AML-193 (cell line): ENCODE measurements around the gene SLC5A10.
"Not testable (repeated sequence)": the region's sequence is repeated elsewhere in the genome, so short reads cannot be mapped to it uniquely, and the experiment has no call there.

ENCODE experiments used
- DNase-seq, 2 experiments: peaks; one replicate each; lab custom pipeline; 2025; lab: John Stamatoyannopoulos, UW

Gene SLC5A10

DNA sequence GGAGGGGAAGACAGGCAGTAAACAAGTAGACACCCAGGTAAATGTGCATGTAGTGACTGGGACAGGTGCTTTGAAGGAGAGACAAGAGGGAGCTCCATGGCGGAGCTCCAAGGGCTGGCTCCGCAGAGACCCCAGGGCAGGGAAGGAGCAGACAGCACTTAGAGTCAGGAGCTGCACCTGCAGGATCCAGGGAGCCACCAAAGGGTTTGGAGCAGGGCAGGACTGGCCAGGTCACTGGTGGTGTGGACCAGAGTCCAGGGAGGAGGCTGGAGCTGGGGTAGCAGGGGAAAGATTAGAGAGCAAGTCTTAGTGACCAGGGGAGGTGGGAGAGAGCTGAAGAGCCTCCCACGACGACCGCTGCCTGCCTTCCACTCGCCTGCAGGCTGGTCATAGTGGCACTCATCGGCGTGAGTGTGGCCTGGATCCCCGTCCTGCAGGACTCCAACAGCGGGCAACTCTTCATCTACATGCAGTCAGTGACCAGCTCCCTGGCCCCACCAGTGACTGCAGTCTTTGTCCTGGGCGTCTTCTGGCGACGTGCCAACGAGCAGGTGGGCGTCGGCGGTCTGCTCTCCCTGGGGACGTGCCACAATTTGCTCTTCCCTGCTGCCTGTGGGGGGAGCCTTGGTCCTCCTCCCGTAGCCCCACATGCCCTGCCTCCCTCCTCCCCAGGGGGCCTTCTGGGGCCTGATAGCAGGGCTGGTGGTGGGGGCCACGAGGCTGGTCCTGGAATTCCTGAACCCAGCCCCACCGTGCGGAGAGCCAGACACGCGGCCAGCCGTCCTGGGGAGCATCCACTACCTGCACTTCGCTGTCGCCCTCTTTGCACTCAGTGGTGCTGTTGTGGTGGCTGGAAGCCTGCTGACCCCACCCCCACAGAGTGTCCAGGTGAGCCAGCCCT lies 67.3 kb downstream of the SLC5A10 start:
- no peak for DNase-seq

DNA sequence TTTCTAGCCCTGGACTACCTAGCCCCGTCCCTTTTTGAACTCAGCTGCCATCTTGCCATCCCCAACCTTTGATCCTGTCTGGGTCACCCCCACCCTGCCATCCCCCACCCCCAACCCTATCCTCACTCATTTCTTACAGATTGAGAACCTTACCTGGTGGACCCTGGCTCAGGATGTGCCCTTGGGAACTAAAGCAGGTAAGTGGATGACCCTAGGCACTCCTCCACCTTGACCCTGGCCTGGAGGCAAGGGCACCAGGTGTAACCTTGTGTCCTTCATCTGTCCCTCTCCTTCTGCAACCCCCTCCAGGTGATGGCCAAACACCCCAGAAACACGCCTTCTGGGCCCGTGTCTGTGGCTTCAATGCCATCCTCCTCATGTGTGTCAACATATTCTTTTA lies 68.1 kb downstream of the SLC5A10 start:
- no peak for DNase-seq

DNA sequence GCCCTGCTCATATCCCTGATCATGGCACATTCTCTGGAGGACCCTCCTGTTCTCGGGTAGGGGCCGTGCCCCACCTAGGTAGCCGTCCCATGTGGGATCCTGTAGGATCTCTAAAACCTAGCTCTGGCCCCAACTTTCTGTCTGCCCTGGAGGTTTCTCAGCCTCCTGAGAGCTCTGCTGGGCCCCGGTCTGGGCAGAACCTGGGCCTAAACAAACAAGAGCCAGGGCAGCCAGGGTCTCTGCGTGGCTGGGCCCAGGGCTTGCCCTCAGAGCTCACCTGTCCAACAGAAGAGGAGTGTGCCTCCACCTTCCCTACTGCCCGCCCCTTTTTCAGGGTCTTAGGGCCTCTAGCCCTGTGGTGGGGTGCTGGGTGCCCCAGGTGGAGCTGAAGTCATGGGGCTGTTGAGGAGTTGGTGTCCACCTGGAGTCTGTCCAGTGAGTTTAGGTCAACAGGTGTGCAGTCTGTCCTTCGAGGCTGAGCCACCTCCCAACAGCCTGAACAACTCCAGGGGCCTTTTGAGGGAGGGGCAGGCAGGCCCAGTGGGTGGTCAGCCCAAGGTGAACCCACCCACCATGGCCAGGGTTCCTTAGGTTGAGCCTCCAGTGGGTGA lies 69.2 kb downstream of the SLC5A10 start:
- not testable (repeated sequence) for DNase-seq

DNA sequence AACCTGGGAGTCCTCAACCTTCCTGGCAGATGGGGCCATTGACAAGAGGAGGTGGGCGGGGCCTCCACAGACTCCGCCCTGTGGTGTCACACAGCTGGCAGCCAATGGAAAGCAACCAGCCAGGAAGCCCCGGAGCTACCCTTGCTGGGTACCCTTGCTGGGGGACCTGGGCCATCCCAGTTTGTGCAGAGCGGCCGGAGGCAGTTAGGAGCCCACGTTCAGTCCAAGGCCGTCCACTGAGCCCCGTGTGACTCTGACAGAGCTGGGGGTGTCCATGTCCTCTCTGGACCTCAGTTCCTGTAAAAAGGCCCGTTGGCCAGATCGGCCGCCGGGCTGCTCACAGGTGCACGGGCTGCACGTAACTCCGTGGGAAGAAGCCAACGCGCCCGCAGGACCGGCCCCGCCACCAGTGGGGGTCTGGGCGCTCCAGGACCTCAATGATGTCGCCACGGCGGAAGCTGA lies 69.7 kb downstream of the SLC5A10 start:
- no peak for DNase-seq

DNA sequence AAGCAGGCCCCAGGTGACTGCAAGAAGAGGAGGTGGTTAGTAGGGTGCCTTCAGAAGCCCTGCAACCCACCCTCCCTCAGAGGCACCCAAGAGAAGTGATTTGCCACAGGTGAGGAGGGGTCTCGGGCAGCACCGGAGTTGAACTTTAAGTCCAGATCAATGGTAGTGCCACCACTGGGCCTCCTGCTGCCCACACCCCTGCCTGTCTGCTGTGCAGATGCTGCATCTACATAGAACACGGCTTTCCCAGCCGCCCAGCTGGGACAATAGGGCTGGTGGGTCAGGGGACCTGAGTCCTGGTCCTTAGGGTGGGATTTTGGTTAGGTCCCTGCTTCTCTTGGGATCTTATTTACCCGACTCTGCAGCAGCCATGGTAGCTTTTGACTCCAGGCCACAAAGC lies 70.2 kb downstream of the SLC5A10 start:
- no peak for DNase-seq

DNA sequence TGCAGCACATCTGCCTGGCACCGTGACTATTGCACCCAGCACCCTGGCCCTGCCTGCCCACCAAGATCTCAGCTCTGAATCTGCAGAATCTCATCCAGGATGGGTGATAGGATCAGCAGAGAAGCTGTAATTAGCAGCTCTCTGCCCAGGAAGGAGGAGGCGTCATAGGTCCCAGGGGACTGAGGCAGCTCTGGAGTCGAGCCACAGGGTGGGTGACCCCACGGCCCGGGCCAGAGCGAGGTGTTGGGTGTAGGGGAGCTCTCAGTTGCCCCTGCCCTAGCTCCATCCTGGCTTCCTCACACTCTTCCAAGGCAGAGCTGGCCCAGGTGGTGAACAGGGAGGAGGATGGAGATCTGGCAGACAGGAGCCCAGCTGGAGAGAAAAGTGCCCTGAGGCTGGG lies 70.8 kb downstream of the SLC5A10 start:
- no peak for DNase-seq

DNA sequence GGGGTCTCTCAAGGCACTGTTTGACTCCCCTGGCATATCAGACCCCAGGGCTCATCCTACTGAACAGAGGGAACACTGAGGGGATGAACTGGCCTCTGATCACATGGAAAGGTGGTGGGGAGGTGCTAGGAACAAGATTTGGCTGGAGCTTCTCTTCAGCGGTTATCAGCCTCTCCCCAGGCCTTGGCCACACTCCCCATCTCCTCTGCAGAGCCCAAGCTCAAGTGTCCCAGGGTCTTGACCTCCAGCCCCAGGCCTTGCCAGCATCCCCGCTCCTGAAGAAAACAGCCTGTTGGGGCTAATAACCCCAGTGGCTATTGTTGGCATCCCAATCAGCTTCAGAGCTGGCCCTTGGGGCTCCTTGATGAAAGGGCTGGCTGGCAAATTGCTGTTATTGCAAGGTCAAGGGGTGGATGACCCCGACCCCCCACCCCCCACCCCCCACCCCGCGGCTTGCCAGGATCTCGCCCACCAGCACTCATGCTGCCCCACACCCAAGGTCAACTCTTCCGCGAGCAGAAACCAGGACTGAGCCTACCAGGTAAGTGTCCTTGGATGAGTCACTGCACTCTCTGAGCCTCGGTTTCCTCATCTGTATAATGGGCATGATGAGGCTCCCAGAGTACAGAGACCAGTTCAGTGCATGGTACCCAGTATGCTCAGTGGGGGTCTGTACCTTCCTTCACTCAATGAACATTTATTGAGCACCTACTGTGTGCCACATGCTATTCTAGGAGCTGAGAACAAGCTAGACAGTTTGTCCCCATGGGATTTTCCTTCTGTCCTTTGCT lies 71.4 kb downstream of the SLC5A10 start:
- DNase-seq: no peak

DNA sequence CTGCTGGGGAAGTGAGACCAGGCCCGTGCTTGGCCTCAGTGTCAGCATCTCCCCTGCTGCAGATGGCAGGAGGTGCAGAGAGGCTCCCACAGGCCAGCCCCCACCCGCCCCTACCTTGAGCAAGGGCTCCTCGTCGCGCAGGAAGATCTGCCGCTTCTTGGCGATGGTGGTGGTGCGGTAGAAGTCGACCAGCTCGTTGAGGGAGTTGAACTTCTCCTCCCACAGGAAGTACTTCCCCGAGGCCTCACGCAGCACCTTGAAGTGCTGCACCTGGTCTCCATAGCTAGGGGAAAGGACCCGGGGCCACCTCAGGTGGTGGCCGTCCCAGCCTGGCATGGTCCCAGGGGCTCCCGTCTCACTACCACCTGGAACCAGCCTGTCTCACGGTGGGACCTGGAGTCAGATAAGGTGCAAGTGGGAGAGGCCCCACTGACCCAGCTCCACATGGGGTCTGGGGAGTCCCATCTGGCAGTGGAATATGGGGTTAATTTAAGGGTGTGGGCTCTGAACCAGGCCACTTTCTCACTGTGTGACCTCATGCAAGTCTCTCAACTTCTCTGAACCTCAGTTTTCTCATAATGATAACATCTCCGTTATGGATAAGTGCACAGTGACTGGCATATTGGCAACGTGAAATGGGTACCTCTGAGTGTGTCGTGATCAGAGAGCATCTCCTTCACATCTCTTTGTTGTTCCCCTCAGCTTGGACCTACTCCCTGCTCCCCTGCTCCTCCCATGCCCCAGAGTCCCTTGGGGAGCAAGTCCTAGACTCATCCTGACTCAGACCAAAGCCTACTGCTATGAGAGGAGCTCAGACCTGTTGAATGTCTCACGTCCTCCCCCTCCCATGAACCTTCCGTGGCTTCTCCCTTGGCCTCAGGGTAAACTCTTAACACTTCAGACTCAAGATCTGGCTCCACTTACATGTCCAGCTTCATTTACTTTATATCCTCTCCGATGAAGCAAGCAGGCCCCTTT lies 72.4 kb downstream of the SLC5A10 start:
- no peak for DNase-seq

DNA sequence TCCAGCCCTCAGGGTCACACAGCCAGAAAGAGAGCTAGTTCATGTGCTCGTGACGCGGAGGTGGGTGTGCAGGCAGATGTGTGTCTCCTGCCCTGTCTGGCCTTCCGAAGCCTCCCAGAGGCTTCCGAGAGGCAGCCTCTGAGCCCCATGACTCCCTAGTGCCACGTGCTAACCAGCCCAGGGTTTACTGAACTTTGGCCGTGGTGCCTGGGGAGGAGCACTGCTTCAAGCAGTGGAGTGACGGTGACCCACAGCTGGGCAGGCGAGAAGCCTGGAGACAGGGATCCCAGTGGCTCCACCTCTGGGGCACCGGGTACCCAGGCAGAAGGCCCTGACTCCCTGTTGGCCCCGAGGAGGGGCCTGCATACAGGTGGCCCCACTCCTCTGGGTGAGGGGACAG lies 76.7 kb downstream of the SLC5A10 start:
- not testable (repeated sequence) for DNase-seq

DNA sequence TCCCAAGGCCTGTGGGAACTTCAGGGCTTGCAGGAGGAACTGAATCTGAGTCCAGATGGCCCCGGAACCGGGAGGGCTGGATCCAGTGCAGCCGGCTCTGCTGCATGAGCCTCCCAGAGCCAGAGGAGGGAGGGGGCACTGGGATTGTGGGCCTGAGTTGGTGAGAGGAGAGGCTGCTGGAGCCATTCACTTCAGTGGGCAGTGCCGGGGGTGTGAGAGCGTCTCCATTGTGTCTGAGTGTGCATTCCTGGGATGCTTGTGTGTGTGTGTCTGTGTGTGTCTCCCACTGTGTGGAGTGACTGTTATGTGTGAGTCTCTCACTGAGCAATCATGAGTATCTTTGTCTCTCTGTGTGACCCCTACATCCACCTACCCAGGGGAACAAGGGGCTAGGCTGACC lies 77.8 kb downstream of the SLC5A10 start:
- DNase-seq: not testable (repeated sequence)

DNA sequence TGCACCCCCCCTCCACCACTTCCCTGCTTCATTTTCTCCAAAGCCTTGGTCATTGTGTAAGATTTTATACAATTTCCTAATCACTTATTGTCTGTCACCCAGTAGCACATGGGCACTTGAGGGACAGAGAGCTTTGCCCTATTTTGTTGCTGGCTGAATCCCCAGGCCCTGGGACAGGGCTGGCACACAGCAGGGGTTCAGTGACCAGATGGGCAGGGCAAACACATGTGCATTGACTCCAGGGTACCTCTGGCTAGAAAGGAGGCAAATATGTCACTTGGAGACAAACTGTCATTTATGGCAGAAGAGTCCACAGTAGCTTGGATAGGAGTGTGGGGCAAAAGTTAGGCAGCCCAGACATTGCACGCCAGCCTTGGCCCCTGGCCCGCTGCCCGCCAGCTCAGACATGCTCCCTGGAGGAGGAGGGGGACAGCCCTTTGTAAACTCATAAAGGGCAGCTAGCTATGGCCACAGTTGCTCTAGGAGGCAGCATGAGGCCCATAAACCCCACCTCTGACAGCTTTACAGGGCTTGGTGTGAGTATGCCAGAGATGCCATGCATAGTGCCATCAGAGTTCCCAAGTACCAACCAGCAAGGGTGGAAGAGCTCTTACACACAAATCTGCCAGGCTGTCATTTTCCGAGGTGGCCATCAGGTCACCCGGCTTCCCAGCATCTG lies 78.9 kb downstream of the SLC5A10 start:
- not testable (repeated sequence) for DNase-seq

DNA sequence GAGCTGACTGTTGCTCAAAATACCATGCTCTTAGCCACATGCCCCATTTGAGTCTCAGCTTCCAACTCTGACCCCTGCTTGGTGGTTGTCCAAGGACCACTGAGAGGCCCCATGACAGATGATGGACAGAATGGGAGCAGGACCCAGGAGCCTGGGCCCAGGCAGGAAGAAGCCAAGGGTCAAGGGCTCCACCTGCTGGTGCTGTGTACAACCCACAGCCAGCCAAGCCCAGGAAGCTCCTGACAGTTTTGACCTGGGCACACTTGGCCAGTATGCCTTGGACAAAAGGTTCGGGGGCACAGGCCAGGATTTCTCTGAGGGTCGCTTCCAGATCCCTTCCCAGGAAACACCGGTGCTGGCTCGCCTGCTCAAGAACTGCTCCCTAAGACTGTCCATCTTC lies 79.8 kb downstream of the SLC5A10 start:
- not testable (repeated sequence) for DNase-seq

DNA sequence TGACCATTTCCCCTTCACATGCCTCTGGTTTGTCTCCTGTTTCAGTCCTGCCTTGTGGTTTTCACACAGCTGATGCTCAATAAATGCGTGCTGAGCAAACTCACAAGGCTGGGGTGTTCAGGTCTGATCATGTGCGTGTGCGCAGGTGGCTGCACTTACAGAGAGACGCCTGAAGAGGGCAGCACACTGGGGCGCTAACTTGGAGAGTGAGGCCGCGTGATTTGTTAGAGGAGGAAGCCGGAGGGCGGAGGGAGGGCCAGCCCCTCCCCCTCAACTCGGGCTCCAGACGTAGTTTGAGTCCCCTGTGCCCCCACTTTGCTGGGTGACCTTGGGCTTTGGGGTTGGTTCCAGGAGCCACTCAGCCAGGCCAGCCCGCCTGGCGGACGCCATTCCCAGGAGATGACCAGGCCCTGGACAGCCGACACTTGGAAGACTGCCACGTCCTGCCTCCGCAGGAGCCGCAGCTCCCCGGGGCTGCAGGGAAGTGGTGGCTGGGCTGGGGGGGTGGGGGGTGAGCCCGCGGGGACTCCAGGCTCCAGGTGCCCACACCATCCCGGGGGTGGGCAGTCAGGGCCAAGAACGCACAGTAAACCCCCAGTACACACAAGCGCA lies 80.5 kb downstream of the SLC5A10 start:
- not testable (repeated sequence) for DNase-seq

DNA sequence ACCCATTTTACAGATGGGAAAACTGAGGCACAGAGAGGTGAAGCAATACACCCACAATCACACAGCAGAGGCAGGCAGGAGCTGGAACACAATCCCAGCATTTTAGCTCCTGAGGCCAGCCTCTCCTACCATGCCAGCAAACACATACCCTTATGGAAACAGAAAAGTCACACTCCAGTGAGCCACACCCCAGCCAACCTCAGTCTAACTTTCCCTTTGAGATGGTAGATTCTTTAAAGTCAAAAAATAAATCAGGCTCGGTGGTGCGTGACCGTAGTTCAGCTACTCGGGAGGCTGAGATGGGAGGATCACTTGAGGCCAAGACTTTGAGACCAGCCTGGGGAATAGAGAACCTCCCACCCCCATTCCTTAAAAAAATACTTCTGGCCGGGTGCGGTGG lies 84.2 kb downstream of the SLC5A10 start:
- DNase-seq: not testable (repeated sequence)

DNA sequence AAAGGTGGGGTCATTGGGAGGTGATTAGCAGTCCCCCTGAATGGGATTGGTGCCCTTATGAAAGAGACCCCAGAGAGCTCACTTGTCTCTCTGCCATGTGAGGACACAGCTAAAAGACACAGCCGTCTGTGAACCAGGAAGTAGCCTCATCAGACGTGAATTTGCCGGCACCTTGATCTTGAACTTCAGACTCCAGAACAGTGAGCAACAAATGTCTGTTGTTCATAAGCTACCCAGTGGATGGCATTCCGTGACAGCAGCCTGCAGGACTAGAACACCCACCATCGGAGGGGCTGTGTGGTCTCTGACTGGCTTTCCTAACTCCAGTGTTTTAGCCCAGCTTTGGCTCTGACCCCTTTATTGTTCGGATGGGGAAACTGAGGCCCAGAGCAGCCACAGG lies 85.6 kb downstream of the SLC5A10 start:
- not testable (repeated sequence) for DNase-seq

DNA sequence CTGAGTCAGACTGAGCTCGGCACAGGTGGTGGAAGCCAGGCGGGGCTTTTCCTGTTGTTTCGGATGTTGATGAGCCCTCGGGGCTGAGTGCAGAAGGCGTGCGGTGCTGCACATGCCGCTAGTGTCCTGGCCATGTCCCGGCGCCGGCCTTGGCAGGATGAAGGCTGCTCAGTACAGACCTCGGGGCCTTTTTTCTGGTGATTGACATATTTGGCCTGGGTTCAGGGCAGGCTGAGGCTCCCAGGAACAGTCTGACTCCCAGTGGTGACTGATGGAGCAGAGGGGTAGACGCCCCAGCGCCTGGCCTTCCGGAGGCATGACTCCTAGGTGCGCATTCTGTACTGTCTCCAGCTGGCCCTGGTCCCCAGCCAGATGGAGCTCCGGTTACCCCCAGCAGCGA lies 86.0 kb downstream of the SLC5A10 start:
- DNase-seq: not testable (repeated sequence)

DNA sequence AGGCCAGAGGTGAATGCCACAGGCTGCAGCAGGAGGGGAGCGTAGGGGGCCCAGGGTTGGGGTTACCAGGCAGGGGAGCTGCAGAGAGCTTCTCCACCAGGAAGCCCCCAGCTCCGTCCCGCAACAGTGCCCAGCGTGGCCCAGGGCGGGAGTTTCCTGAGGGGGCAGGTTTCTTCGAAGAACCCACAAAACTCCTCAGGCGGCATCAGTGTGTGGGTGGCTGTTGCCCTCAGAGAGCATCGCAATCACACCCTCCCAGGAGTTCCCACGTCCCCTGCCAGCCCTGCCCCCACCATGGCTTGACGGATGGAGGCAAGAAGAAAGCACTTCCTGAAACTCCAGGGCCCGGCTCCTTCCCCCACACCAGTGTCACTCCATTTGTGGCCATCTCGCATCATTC lies 86.8 kb downstream of the SLC5A10 start:
- DNase-seq: not testable (repeated sequence)

DNA sequence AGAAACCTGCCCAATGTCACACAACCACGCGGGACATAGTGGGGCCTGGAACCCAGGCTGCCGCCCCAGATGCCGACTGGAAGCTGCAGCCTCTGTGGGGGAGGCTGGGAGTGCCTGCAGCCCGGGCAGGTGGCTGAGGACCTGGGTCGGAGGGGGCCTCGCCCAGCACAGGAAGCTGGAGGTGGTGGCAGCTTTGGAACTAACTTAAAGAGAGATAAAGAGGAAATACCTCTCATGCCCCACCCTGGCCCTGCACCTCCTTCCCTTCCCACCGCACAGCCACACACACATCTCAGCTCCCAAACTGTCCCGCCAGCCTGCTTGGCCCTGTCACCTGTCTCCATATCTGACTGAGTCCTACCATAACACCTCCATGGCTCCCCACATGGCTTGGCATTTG lies 88.4 kb downstream of the SLC5A10 start:
- not testable (repeated sequence) for DNase-seq

DNA sequence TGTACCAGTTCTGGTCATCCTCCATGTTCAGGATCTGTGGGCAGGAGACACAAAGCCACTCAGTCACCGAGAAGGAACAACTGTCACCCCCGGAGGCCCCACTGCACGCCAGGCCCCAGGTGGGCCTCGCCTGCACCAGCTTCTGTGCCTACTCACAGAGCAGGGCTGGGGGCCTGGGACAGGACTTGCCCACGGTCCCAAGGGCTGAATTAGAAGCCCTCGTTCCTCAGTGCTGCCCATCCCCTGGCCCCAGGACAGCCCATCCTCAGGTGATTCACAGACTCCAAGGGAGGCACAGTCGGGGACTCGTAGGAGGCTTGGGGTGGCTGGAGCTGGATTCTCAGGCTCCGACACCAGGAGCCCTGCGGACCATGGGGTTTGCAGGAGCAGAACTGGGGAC lies 89.9 kb downstream of the SLC5A10 start:
- DNase-seq: not testable (repeated sequence)

DNA sequence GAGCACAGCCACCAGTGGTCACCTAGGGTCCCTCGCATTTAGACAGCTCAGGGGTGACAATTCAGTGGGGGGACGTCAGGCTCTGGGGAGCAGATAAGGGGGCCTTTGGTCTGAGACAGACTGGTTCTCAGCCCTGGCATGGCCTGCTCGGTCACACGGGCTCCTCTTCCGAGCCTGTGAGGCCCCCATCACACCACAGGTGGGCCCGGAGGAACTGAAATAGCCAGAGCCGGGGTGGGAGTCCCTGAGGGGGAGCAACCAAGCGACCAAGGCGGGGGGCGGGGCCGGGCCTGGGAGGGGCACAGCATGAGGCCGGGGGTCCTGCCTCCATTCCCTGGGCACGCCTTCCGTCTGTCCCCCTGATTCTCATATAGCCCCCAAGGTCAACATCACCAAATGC lies 90.4 kb downstream of the SLC5A10 start:
- DNase-seq: not testable (repeated sequence)
